Measurements from ENCODE around the gene RUVBL1. TPM values are rescaled to one million over a fixed set of nuclear protein-coding genes. Genes with fewer than 3 reads are reported as not detected.

The RUVBL1 gene
- total and polyA plus RNA-seq, 8 donors = 3.7 to 13.3 (median 10.0) TPM

DNA sequence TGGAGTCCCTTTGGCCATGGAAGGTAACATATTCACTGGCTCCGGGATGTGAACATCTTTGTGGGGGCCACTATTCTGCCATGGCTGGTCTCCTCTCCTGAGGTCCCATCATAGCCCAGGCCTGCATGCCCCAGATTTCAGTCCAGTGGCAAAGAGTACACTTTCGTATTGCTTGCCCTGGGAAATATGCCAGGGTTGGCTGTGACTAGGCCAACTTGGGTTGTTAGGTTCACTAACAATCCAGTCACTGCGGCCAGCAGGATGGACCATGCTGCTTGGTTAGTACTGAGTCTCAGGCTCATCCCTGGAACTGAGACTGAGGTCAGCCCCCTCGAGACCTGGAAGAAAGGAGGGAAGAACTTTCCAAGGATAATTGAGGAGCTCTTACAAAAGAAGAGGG lies 19.9 kb upstream of the RUVBL1 start:
- no peak for DNase-seq
- no peaks in the 10 kb centered on the region for H3K4me1 ChIP-seq
- no peak overlapping the region for H3K4me3 ChIP-seq
- TF ChIP-seq, protein P1, sequence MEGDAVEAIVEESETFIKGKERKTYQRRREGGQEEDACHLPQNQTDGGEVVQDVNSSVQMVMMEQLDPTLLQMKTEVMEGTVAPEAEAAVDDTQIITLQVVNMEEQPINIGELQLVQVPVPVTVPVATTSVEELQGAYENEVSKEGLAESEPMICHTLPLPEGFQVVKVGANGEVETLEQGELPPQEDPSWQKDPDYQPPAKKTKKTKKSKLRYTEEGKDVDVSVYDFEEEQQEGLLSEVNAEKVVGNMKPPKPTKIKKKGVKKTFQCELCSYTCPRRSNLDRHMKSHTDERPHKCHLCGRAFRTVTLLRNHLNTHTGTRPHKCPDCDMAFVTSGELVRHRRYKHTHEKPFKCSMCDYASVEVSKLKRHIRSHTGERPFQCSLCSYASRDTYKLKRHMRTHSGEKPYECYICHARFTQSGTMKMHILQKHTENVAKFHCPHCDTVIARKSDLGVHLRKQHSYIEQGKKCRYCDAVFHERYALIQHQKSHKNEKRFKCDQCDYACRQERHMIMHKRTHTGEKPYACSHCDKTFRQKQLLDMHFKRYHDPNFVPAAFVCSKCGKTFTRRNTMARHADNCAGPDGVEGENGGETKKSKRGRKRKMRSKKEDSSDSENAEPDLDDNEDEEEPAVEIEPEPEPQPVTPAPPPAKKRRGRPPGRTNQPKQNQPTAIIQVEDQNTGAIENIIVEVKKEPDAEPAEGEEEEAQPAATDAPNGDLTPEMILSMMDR (IDR thresholded peaks at IDR 0.05) = no peak
- intact Hi-C loops (cut with DNase I) = no loop called here
- no peak for FAIRE-seq
- H3K36me3 ChIP-seq = no peaks in the 10 kb centered on the region
- no peak overlapping the region for H3K27ac ChIP-seq
- WGBS, 2 donors = 85 to 89% methylated on average over 4 of the region's 4 CpGs
- ATAC-seq = no peak
- no peaks in the 10 kb centered on the region for H3K9me3 ChIP-seq
- H3K27me3 ChIP-seq = no peaks in the 10 kb centered on the region

DNA sequence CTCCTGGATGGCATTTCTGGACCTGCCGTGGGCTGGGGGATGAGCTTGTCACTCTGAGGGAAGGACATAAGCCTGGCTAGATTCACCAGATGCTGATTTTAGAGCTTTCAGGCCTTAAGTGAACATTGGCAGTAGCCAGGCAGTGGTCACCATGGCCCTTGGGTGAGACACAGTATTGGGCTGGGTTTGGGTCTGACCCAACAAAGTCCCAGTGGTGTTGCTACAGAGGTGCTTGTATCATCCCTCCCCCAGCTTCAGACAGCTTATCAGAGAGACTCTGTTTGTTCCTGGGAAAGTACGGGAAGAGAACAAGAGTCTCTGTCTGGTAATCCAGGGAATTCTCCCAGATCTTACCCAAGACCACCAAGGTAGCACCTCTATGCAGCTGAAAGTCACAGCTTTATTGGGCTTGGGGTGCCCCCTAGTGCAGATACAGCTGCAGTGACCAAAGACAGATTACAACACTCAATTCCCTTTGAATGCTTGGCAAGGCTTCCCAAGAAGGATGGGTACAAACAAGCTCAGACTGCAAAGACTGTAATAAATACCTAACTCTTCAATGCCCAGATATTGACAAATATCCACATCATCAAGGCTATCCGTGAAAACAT lies 9.8 kb upstream of the RUVBL1 start:
- 47 to 56% methylated on average over 3 of the region's 3 CpGs for WGBS, 2 donors
- Histone ChIP-seq H3K27me3 (no peaks in the 10 kb centered on the region), H3K9me3 (no peaks in the 10 kb centered on the region), H3K4me3 (no peak overlapping the region), H3K4me1 (no peaks in the 10 kb centered on the region), H3K36me3 (no peaks in the 10 kb centered on the region), H3K27ac (no peak overlapping the region)
- no peak for FAIRE-seq
- ATAC-seq = peak in 3 of 4 donors; percentile 82 to 89 (median 85)
- DNase-seq = peak in 1 of 6 donors; percentile 41
- TF ChIP-seq, protein P1 (IDR thresholded peaks at IDR 0.05) = peak in 3 of 4 donors; percentile 27 to 53 (median 47)
- intact Hi-C loops (cut with DNase I) = loop anchor here in 1 of 3 donors (5.0 kb wide), 1 partner anchor 56 kb away; no protein-coding TSS in a partner anchor

DNA sequence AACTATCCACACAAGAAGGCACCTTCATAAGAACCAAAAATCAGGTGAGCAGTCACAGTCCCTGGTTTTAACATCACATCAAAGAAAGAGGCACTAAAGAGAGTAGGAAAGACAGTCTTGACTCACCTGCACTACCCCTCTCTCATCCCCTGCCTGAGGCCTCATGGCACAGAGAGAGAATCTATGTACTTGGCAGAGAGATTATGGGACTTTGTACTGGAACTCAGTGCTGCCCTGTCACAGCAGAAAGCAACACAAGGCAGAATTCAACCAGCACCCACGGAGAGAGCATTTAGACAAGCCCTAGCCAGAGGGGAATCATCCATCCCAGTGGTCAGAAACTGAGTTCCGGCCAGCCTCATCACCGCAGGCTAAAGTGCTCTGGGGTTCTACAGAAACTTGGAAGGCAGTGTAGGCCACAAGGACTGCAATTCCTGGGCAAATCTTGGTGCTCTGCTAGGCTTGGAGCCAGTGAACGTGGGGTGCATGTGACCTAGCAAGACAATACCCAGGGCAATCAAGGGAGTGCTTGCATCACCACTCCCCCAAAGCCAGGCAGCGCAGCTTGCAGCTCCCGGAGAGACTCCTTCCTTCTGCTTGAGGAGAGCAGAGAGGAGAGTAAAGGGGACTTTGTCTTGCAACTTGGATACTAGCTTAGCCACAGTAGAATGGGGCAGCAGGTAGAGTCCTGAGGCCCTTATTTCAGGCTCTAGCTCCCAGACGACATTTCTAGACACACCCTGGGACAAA lies 8.5 kb upstream of the RUVBL1 start:
- no peak overlapping the region for H3K27ac ChIP-seq
- DNase-seq (no peak), FAIRE-seq (no peak), ATAC-seq (no peak)
- WGBS, 2 donors = 85 to 89% methylated on average over 7 of the region's 7 CpGs
- no peak overlapping the region for H3K4me3 ChIP-seq
- no peaks in the 10 kb centered on the region for H3K9me3 ChIP-seq
- TF ChIP-seq, protein P1 (IDR thresholded peaks at IDR 0.05) = no peak
- H3K27me3 ChIP-seq = no peaks in the 10 kb centered on the region
- no peaks in the 10 kb centered on the region for H3K36me3 ChIP-seq
- no peaks in the 10 kb centered on the region for H3K4me1 ChIP-seq
- intact Hi-C loops (cut with DNase I) = loop anchor here in 1 of 3 donors (5.0 kb wide), 1 partner anchor 55 kb away; no protein-coding TSS in a partner anchor

DNA sequence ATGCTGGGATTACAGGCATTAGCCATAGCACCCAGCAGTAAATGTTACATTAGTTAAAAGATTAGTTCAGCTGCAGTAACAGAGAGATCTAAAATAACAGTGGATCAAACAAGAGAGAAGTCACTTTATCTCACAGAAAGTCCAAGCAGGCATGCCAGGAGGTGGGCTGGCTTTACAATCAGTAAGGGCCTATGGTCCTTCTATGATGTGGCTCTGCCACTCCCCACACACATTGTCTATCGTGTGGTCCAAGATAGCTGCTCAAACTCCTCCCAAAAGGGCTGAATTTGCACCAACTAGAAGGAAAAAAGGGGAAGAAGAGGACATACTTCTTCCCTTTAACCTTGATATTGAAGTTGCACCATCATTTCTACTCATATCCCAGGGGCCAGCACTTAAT lies 4.6 kb upstream of the RUVBL1 start:
- ATAC-seq = no peak
- no peak for FAIRE-seq
- TF ChIP-seq, protein P1 (IDR thresholded peaks at IDR 0.05) = no peak
- Histone ChIP-seq H3K36me3 (no peaks in the 10 kb centered on the region), H3K27ac (no peak overlapping the region), H3K4me1 (no peaks in the 10 kb centered on the region), H3K9me3 (no peaks in the 10 kb centered on the region), H3K4me3 (no peak overlapping the region), H3K27me3 (no peaks in the 10 kb centered on the region)
- DNase-seq = no peak
- 18 to 29% methylated on average over 1 of the region's 1 CpG for WGBS, 2 donors
- intact Hi-C loops (cut with DNase I) = no loop called here

DNA sequence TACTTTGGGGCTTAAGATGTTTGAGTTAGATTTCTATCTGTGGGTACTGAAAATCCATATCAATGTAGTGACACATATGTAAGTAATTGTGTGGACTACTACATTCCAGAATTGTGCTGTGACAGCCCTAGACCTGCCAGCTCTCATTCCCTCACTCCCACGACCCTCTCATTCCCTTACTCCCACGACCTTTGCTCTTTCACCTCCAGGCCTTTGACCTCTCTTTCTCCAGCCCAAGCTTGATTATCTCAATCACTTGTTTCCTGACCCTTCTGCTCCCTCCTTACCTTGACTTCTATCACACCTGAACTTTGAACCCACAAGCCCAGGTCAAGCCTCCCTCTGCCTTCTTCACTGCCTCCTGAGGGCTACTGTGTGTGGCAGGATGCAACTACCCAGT lies 3.6 kb upstream of the RUVBL1 start:
- 37 to 38% methylated on average over 2 of the region's 2 CpGs for WGBS, 2 donors
- intact Hi-C loops (cut with DNase I) = no loop called here
- no peak overlapping the region for H3K4me3 ChIP-seq
- H3K36me3 ChIP-seq = no peaks in the 10 kb centered on the region
- H3K27me3 ChIP-seq = no peaks in the 10 kb centered on the region
- peaks cover 0 to 8% (median 0%) of the 10 kb centered on the region in 3 donors for H3K4me1 ChIP-seq
- TF ChIP-seq, protein P1 (IDR thresholded peaks at IDR 0.05) = no peak
- H3K9me3 ChIP-seq = no peaks in the 10 kb centered on the region
- DNase-seq (no peak), FAIRE-seq (no peak), ATAC-seq (no peak)
- H3K27ac ChIP-seq = no peak overlapping the region

Measured in pancreas (tissue), 10 donors.